HepG2 (cell line): ENCODE results near the gene KIRREL2. TPM values are rescaled to one million over a fixed set of nuclear protein-coding genes. Genes with fewer than 3 reads are reported as not detected.
A peak's percentile ranks its signal among the peaks of the same experiment; 100 is the strongest.

ENCODE experiments used
- ATAC-seq: fragments of 200-7000 bp; cut with Tn5 transposase; 3 replicates; pipeline ENCODE4 v1.9.1; 2020; ENCODE audit warnings: mild to moderate bottlenecking, moderate library complexity
- BruUV-seq: library from RNA; stranded (reverse); fragments of 400-500 nt; replicated peaks from 2 replicates; lab custom pipeline; 2021; lab: Mats Ljungman, UMichigan
- CTCF ChIA-PET: fragments of 300-600 bp; formaldehyde crosslinking; extraction: SDS; loops from one replicate; lab custom pipeline; 2021; ENCODE audit warnings: low total read pairs, inconsistent platforms, low intra/inter-chr PET ratio; lab: Yijun Ruan, JAX
- POLR2A ChIA-PET: fragments of 350-600 bp; sonication (Branson Sonifier 250); formaldehyde crosslinking; loops from one replicate; lab custom pipeline; 2020; ENCODE audit warnings: antibody characterized with exemption, inconsistent platforms; lab: Yijun Ruan, JAX
- DNase-seq: peaks from one replicate; pipeline ENCODE4 v3.0.0-alpha.2; 2015; ENCODE audit warnings: low spot score
- FAIRE-seq: peaks from 3 replicates; lab custom pipeline; 2011; peaks lifted over from hg19 to GRCh38; lab: Jason Lieb, UNC
- H2AFZ ChIP-seq: one replicate; pipeline ENCODE4 v1.6.1; 2011; ENCODE audit warnings: low read length, inconsistent platforms
- H3K27ac ChIP-seq: fragments of 300-600 bp; 3 replicates; pipeline ENCODE4 v1.8.0; 2011; ENCODE audit warnings: mixed run types, mild to moderate bottlenecking, mixed read lengths, low read length, inconsistent platforms; ENCODE audit not compliant: insufficient read depth; ENCODE audit errors: extremely low read length
- H3K27me3 ChIP-seq, 2 experiments: fragments of 200-600 bp in 1 of 2; 2 replicates in 1 of 2; 3 replicates in 1 of 2; pipeline versions ENCODE4 v1.6.0 to v1.8.0; 2011; ENCODE audit warnings: low read length in 2 of 2, mild to moderate bottlenecking in 2 of 2, moderate library complexity in 2 of 2, inconsistent platforms in 1 of 2; ENCODE audit not compliant: insufficient read depth in 2 of 2, control insufficient read depth in 1 of 2
- H3K36me3 ChIP-seq, 2 experiments: fragments of 200-600 bp in 1 of 2; replicated peaks in 1 of 2; 2 replicates in 1 of 2; 3 replicates in 1 of 2; pipeline versions ENCODE4 v1.5.1 to v1.8.0; 2011; ENCODE audit warnings: low read length in 2 of 2, inconsistent platforms in 1 of 2; ENCODE audit not compliant: insufficient read depth in 2 of 2, control insufficient read depth in 1 of 2
- H3K4me1 ChIP-seq: 2 replicates; pipeline ENCODE4 v1.5.1; 2012; ENCODE audit warnings: low read length, inconsistent platforms; ENCODE audit not compliant: insufficient read depth
- H3K4me2 ChIP-seq: 2 replicates; pipeline ENCODE4 v1.6.0; 2011; ENCODE audit warnings: low read depth, low read length, inconsistent platforms
- H3K4me3 ChIP-seq, 3 experiments: fragments of 200-600 bp in 1 of 3; sonication (generic), shearing (Covaris generic) in 1 of 3; replicated peaks in 1 of 3; 2 replicates each; pipeline ENCODE4 v1.5.1; 2011 to 2016; ENCODE audit warnings: low read length in 3 of 3, inconsistent platforms in 2 of 3, low read depth in 2 of 3, mild to moderate bottlenecking in 2 of 3, control low read depth in 1 of 3, mixed read lengths in 1 of 3; ENCODE audit not compliant: insufficient read depth in 1 of 3
- H3K79me2 ChIP-seq: one replicate; pipeline ENCODE4 v1.6.1; 2011; ENCODE audit warnings: low read length, inconsistent platforms; ENCODE audit not compliant: insufficient read depth
- H3K9ac ChIP-seq: 2 replicates; pipeline ENCODE4 v1.6.0; 2011; ENCODE audit warnings: mild to moderate bottlenecking, low read depth, low read length, inconsistent platforms; ENCODE audit not compliant: insufficient read depth
- H3K9me3 ChIP-seq: 2 replicates; pipeline ENCODE4 v1.5.1; 2012; ENCODE audit warnings: mild to moderate bottlenecking, low read length
- H4K20me1 ChIP-seq: 2 replicates; pipeline ENCODE4 v1.6.0; 2011; ENCODE audit warnings: inconsistent platforms, mild to moderate bottlenecking, low read length, moderate library complexity; ENCODE audit not compliant: insufficient read depth
- HNF4A ChIP-seq: sonication (generic); formaldehyde crosslinking; IDR thresholded peaks from 2 replicates; pipeline ENCODE4 v1.4.0; 2020; ENCODE audit warnings: missing genetic modification reagents
- NR2C2 ChIP-seq: sonication (generic); formaldehyde crosslinking; IDR thresholded peaks from 2 replicates; pipeline ENCODE4 v1.4.0; 2020; ENCODE audit warnings: missing genetic modification reagents, mild to moderate bottlenecking, moderate library complexity, borderline replicate concordance
- STAT5B ChIP-seq: sonication (generic); formaldehyde crosslinking; IDR thresholded peaks from 2 replicates; pipeline ENCODE4 v1.4.0; 2020; ENCODE audit warnings: missing genetic modification reagents
- ZFP91 ChIP-seq: sonication (generic); formaldehyde crosslinking; IDR thresholded peaks from 2 replicates; pipeline ENCODE4 v1.9.0; 2022; ENCODE audit warnings: missing genetic modification reagents, mild to moderate bottlenecking, borderline replicate concordance
- ZNF138 ChIP-seq: sonication (generic); formaldehyde crosslinking; IDR thresholded peaks from 2 replicates; pipeline ENCODE4 v1.5.0; 2020; ENCODE audit warnings: mild to moderate bottlenecking, low read depth, missing genetic modification reagents
- ZNF687 ChIP-seq: sonication (generic); formaldehyde crosslinking; IDR thresholded peaks from 2 replicates; pipeline ENCODE4 v1.5.1; 2020; ENCODE audit warnings: mild to moderate bottlenecking, missing genetic modification reagents, moderate library complexity
- WGBS: methylation state at CpG from one replicate; pipeline ENCODE4 v1.1.6; 2017; ENCODE audit warnings: low lambda C conversion rate; 5-methylcytosine and 5-hydroxymethylcytosine counted together
- in situ Hi-C: cut with HindIII; loops from 2 replicates; pipeline ENCODE4 v1.10.0; 2017; ENCODE audit warnings: low pct_unique_long_range_greater_than_20kb; ENCODE audit not compliant: extremely low pct_ligation_motif_present
- intact Hi-C: fragments of 100-400 bp; cut with micrococcal nuclease; formaldehyde crosslinking; loops from one replicate; pipeline ENCODE4 v1.10.0; 2022; ENCODE audit not compliant: unreplicated experiment
- polyA plus RNA-seq, 8 experiments: library from polyadenylated mRNA; depleted of rRNA in 3 of 8; stranded (reverse) in 7 of 8; unstranded in 1 of 8; fragments of >200 nt; fragmentation: Illumina TruSeq in 4 of 8; extraction: Trizol in 4 of 8; gene quantifications; 2 replicates each; pipeline versions ENCODE4 v1.2.1 to v1.2.3, GENCODE V29; 2011 to 2016; ENCODE audit warnings: low read depth in 4 of 8, missing spikeins in 1 of 8, mixed read lengths in 1 of 8; ENCODE audit not compliant: insufficient read depth in 1 of 8
- total RNA-seq, 5 experiments: library from RNA; depleted of rRNA; stranded (reverse); fragments of >200 nt; fragmentation: Illumina TruSeq; extraction: Trizol; gene quantifications; 2 replicates each; pipeline ENCODE4 v1.2.3, GENCODE V29; 2016; ENCODE audit warnings: low read depth in 1 of 5

The KIRREL2 gene
- total and polyA plus RNA-seq, 2 of the 13 experiments (the other 11 are each of a cell fraction or from before 2014, with no cell fraction given) = 0.18 to 2.4 TPM

- H3K4me3 ChIP-seq = no peak overlapping the region
- intact Hi-C loops = no loop called here
- no peak overlapping the region for H3K27ac ChIP-seq
- peaks cover 27% of the 10 kb centered on the region for H3K4me1 ChIP-seq
- H3K4me2 ChIP-seq = peak overlapping the region; percentile 23; the same call in 1 of the 2 replicates
- ChIA-PET POLR2A (no interaction called here), CTCF (no interaction called here)
- H4K20me1 ChIP-seq = no peaks in the 10 kb centered on the region
- no peaks in the 10 kb centered on the region for H3K79me2 ChIP-seq
- no TSS peak for BruUV-seq
- H3K27me3 ChIP-seq = peaks cover 0 to 29% of the 10 kb centered on the region in 2 experiments
- H3K36me3 ChIP-seq = no peaks in the 10 kb centered on the region
- H3K9me3 ChIP-seq = no peaks in the 10 kb centered on the region
- DNase-seq (no peak), FAIRE-seq (no peak), ATAC-seq (no peak)
- H2AFZ ChIP-seq = no peak overlapping the region
- in situ Hi-C loops = no loop called here
- TF ChIP-seq NR2C2 (CRISPR knock-in tag) (0 out of 2 replicates have a peak, but pooled peaks have one; percentile 14), ZFP91 (CRISPR knock-in tag) (0 out of 2 replicates have a peak, but pooled peaks have one; percentile 4), STAT5B (no peak), HNF4A (CRISPR knock-in tag) (0 out of 2 replicates have a peak, but pooled peaks have one; percentile 2), ZNF687 (peak; percentile 10; the same call in 1 of the 2 replicates), ZNF138 (CRISPR knock-in tag) (no peak)
- H3K9ac ChIP-seq = no peak overlapping the region
- 5% methylated on average over 20 of the region's 42 CpGs for WGBS
Observed at GRCh38 chr19:35843676-35844481, 12.8 kb upstream of the KIRREL2 start.
